ENCODE results near the gene PNMA6E. TPM values are rescaled to one million over a fixed set of nuclear protein-coding genes. Genes with fewer than 3 reads are reported as not detected.
"Not testable (repeated sequence)": the region's sequence is repeated elsewhere in the genome, so short reads cannot be mapped to it uniquely, and the experiment has no call there.

Gene PNMA6E
- total RNA-seq, 1 experiment from 2014 or later, result not detected

DNA sequence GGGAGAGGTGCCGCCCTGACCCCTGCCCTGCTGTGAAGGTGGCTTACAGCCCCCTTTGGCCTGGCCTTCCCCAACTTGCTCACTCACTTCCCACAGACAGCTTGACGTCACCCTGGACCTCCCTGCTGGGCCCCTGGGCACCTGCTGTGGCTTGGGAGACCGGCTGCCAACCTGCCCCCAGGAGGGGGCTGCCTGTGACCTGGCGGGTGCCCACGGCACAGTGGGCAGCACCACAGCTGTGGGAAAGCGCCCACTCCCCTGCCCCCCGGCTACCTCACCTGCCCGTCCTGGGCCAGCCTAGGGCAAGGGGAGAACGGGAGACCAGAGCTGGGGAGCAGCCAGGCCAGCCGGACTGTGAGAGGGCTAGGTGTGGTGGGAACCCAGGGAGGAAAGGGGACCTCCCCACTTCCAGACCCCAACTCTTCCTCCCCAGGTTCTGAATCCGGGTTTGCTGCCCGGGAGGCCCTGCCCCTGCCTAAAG is 7.8 kb upstream of the PNMA6E start:
- no peak for DNase-seq (ENCODE audit: low read depth)

GRCh38 chrX:153408221-153408721 is 7.1 kb upstream of the PNMA6E start:
- no peak for DNase-seq (ENCODE audit: low read depth)

DNA sequence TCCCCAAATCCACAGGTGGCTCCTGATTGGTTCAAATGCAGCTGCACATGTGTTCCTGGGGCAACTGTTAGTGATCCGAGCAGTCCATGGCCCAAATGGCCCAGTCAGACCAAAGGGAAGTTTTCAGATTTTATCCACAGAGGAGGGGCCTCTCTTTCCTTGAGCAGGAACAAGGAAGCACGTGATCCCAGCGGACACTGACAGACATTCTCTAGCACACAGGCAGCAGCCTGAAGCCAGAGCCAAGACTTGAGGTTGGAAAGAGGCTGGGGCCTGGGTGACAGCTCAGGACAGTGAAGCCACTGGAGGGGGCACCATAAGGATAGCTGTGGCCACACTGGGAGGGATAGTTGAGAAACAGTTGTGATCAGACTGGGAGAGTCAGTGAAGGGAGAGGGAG is 6.6 kb upstream of the PNMA6E start:
- DNase-seq (ENCODE audit: low read depth), result no peak

DNA sequence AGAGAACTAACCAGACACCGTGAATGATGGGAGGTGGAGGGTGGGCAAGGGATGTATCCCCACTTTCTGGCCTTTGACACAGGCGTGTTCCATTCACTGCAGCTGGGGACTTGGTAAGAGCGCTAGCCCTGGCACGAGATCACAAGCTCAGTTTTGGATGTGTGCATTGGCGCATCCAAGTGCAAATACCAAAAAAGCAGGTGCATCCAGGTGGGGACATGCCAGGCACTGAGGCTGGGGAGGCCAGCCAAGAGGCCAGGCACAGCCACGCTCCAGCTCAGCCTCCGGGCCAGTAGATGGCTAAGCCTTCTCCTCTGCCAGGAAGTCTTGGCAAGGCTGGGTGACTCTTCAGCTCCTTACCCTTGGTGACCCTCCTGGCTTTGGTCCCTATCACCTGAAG is 5.8 kb upstream of the PNMA6E start:
- no peak for DNase-seq (ENCODE audit: low read depth)

- DNase-seq (ENCODE audit: low read depth), result no peak
These were observed 4.9 kb upstream of the PNMA6E start for GRCh38 chrX:153406011-153406410.

DNA sequence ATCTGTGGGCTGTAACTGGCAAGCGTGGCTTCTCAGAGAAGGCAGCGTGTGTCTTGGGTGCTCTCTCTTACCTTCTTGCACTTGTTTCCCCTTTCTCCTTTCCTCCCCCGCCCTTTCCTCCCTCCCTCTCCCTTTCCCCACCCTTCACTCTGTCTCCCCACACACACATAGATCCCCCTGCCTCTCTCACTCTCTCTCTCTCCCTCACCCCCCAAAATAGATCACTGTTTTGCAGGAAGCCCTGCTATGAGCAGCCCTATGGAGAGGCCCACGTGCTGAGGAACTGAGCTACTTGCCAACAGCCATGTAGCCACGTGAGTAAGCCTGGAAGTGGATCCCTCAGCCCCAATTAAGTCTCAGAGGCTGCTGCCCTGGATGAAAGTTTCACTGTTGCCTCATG is 4.3 kb upstream of the PNMA6E start:
- no peak for DNase-seq (ENCODE audit: low read depth)

DNA sequence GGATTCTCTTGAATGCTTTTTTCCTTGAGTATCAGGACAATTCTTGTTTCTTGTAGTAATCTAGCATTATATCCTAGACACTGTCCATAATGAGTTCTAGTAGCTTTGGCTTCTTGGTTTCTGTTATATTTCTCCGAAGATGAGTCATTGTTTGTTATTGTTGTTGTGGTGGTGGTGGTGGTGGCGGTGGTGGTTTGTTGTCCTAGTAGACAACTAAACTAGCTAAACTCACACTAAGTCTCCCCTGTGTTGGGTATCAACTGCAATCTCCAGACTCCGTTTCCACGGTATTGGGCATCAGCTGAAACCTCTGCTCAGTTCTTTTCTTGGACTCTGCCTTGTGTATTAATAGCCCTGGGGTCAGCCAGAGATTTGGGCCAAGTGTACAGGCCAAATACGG is 3.2 kb upstream of the PNMA6E start:
- not testable (repeated sequence) for DNase-seq (ENCODE audit: low read depth)

DNA sequence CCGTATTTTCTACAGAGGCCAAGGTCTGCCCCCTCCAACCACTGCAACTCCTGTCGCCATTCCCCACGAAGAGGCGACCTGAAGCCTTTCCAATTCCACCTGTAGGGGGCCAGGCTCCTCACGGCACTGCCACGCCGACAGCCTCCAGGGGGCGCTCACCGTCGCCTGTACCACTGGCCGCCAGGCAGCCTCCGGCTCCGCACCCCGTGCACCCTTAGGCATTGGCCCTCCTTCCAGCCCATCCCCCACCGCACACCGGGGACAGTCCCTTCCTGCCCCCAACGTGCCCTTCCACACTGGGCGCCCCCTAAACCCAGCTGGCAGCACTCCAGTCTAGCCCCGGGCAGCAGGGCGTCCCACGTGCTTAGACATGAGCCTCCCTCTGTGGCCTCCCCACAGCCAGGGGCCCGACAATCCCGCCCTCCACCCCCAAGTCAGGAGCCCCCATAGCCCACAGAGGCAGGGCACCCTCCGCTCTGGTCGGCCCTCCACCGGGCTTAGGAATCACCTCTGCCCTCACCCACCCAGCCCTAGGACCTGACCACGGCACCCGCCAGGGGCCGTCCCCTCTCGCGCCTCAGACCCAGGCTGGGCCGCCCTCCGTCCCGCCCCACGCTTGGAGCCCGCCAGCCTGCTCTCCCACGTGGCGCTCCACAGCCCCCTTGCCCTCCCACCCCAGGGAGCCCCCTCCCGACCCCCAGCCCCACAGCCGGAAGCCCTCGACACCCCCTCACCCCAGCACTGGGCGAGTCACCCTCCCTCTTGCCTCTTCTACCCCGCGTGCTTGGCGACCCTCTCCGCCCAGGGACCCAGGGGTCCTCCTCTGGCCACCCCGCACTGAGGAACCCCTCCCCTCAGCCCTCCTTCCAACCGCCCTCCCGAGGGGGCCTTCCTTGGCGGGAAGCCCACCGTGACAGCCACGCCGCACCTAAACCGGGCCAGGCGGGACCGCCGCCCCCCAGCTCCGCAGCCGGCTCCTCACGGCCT is 711 bp downstream of the PNMA6E start:
- peak; percentile 12 for DNase-seq (ENCODE audit: low read depth)

GRCh38 chrX:153398275-153398960 is 2.7 kb downstream of the PNMA6E start:
- DNase-seq (ENCODE audit: low read depth), result no peak

GRCh38 chrX:153397256-153397960 is 3.7 kb downstream of the PNMA6E start:
- no peak for DNase-seq (ENCODE audit: low read depth)

- DNase-seq (ENCODE audit: low read depth), result no peak
These were observed 4.6 kb downstream of the PNMA6E start for GRCh38 chrX:153396320-153397195.

GRCh38 chrX:153395613-153396319 is 5.4 kb downstream of the PNMA6E start:
- DNase-seq (ENCODE audit: low read depth), result no peak

- no peak for DNase-seq (ENCODE audit: low read depth)
These were observed 6.5 kb downstream of the PNMA6E start for GRCh38 chrX:153394612-153395011.

GRCh38 chrX:153392642-153393321 is 8.4 kb downstream of the PNMA6E start:
- no peak for DNase-seq (ENCODE audit: low read depth)

DNA sequence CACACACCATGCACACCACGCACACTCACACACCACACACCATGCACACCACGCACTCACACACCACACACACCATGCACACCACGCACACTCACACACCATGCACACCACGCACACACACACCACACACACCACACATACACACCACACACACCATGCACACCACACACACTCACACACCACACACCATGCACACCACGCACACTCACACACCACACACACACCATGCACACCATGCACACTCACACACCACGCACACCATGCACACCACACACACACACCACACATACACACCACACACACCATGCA is 11.7 kb downstream of the PNMA6E start:
- DNase-seq (ENCODE audit: low read depth), result not testable (repeated sequence)

DNA sequence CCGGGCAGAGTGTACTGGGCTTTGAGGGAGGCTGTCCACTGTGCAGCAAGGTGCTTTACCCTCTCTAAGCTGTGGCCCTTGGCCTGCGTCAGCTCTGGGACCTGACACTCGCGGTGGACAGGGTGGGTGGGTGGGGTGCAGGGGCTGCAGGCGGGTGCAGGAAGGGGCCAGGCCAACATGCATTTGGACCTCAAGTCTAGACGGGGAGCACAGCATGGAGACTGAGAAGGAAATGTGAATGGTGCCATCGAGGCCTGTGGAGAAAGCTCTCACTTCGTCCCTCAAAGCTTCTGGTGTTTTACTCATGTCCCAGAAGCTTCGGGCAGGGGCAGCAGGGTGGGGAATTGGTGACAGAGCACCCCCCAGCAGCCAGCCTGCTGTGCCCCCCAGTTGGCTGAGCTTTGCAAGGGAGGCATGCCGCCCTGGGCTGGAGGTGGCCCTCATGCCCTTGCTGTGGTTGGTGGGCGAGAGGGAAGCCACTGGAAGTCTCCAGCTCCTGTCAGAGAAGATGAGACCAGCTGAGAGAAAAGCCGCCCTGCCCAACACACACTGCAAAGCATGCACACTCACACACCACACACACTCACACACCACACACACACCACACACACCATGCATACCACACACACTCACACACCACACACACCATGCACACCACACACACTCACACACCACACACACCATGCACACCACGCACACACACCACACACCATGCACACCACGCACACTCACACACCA is 12.3 kb downstream of the PNMA6E start:
- DNase-seq (ENCODE audit: low read depth), result no peak

DNA sequence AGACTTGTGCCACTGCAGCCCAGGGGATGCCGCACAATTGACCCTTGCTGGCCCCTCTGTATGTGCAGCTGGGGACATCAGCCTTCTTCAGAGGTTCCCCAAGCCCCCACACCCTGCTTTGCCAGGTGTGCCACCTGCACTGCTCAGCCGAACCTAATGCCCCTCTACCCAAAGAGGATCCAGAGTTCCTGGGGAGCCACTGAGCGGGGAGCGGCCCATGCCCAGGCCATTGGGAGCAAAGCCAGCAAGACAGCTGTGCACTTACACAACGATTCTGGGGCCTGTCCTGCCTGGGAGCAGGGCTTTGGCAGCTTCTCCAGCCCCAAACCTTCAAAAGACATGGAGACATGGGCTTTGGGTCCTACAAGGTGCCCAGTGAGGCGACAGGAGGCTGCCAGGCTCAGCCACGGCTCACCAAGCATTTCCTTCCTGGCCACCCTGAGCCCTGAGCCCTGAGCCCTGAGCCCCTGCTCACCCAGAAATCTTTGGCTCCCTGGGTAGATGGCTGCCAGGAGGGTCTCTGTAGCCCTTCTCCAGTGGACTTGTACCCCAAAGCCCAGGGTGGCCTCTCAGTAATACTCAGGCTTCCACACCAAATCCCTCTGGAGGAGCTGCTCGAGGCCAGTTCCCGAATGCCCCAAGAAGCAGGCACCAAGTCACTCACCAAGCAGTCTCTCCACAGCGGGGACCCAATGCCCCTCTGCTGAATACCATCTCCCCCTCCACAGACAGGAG is 13.0 kb downstream of the PNMA6E start:
- DNase-seq (ENCODE audit: low read depth), result no peak

GRCh38 chrX:153387345-153387744 is 13.8 kb downstream of the PNMA6E start:
- no peak for DNase-seq (ENCODE audit: low read depth)
